ENCODE results near the gene KNSTRN.

- no peak for TF ChIP-seq CTCF (IDR thresholded peaks at IDR 0.05)
- TF ChIP-seq POLR2A (IDR thresholded peaks at IDR 0.05): no peak
Measured at GRCh38 chr15:40368719-40369473, 13.6 kb upstream of the KNSTRN start.
